Measurements from ENCODE around the gene TRIM26. TPM values are rescaled to one million over a fixed set of nuclear protein-coding genes. Genes with fewer than 3 reads are reported as not detected.
A peak's percentile ranks its signal among the peaks of the same experiment; 100 is the strongest.

The TRIM26 gene
- total RNA-seq, 6 donors from 2014 or later: 38.4 to 67.1 (median 53.8) TPM

GRCh38 chr6:30216096-30216495 is 2.9 kb upstream of the TRIM26 start:
- no peaks in the 10 kb centered on the region for H3K9me3 ChIP-seq
- ATAC-seq (ENCODE audit: low FRiP score in 2 of 2) (no peak), DNase-seq (no peak)
- no peak overlapping the region for H3K4me3 ChIP-seq
- H3K27ac ChIP-seq: no peak overlapping the region
- TF ChIP-seq POLR2AphosphoS5 (IDR thresholded peaks at IDR 0.05) (no peak), CTCF (IDR thresholded peaks at IDR 0.05) (no peak), POLR2A (IDR thresholded peaks at IDR 0.05) (no peak), EP300 (IDR thresholded peaks at IDR 0.05) (no peak)
- no peaks in the 10 kb centered on the region for H3K36me3 ChIP-seq
- H3K27me3 ChIP-seq: no peaks in the 10 kb centered on the region
- H3K4me1 ChIP-seq: peaks cover 17 to 34% (median 21%) of the 10 kb centered on the region in 4 donors
- 78 to 80% methylated on average over 3 of the region's 3 CpGs for WGBS, 2 donors

GRCh38 chr6:30214657-30214982 is 1.4 kb upstream of the TRIM26 start:
- Histone ChIP-seq H3K36me3 (no peaks in the 10 kb centered on the region), H3K27ac (peak overlapping the region; percentile 93 to 99 (median 96)), H3K27me3 (no peaks in the 10 kb centered on the region), H3K4me1 (peaks cover 31 to 48% (median 33%) of the 10 kb centered on the region in 4 donors), H3K9me3 (no peaks in the 10 kb centered on the region), H3K4me3 (peak overlapping the region in 3 of 4 donors; percentile 72 to 97 (median 79))
- WGBS, 2 donors: 65% methylated on average over 14 of the region's 14 CpGs
- DNase-seq: no peak
- no peak for ATAC-seq (ENCODE audit: low FRiP score in 2 of 2)
- no peak for TF ChIP-seq EP300 (IDR thresholded peaks at IDR 0.05)
- no peak for TF ChIP-seq POLR2AphosphoS5 (IDR thresholded peaks at IDR 0.05)
- TF ChIP-seq POLR2A (IDR thresholded peaks at IDR 0.05): no peak
- no peak for TF ChIP-seq CTCF (IDR thresholded peaks at IDR 0.05)

- peak; percentile 92 to 97 for DNase-seq
- ATAC-seq (ENCODE audit: low FRiP score in 2 of 2): peak; percentile 95 to 96
- Histone ChIP-seq H3K36me3 (no peaks in the 10 kb centered on the region), H3K4me1 (peaks cover 31 to 48% (median 33%) of the 10 kb centered on the region in 4 donors), H3K4me3 (peak overlapping the region; percentile 61 to 97 (median 76)), H3K9me3 (no peaks in the 10 kb centered on the region), H3K27me3 (no peaks in the 10 kb centered on the region), H3K27ac (peak overlapping the region; percentile 93 to 99 (median 96))
- TF ChIP-seq POLR2A (IDR thresholded peaks at IDR 0.05) (peak in 3 of 4 donors; percentile 16 to 84 (median 58)), POLR2AphosphoS5 (IDR thresholded peaks at IDR 0.05) (peak; percentile 92 to 93), CTCF (IDR thresholded peaks at IDR 0.05) (peak in 1 of 6 experiments; percentile 31), EP300 (IDR thresholded peaks at IDR 0.05) (peak in 1 of 4 donors; percentile 42)
- 0 to 3% methylated on average over 7 to 45 of the region's 45 CpGs for WGBS, 2 donors
Measured at GRCh38 chr6:30213957-30214656, 901 bp upstream of the TRIM26 start.

- no peak for TF ChIP-seq POLR2AphosphoS5 (IDR thresholded peaks at IDR 0.05)
- TF ChIP-seq EP300 (IDR thresholded peaks at IDR 0.05): no peak
- TF ChIP-seq POLR2A (IDR thresholded peaks at IDR 0.05): no peak
- no peak for TF ChIP-seq CTCF (IDR thresholded peaks at IDR 0.05)
- no peak for DNase-seq
Measured at GRCh38 chr6:30213667-30213956, 406 bp upstream of the TRIM26 start.

GRCh38 chr6:30211899-30212298 is 1.3 kb downstream of the TRIM26 start:
- TF ChIP-seq CTCF (IDR thresholded peaks at IDR 0.05): no peak
- no peak for TF ChIP-seq POLR2A (IDR thresholded peaks at IDR 0.05)
- no peak for TF ChIP-seq POLR2AphosphoS5 (IDR thresholded peaks at IDR 0.05)
- no peak for TF ChIP-seq EP300 (IDR thresholded peaks at IDR 0.05)
- 28 to 31% methylated on average over 3 of the region's 3 CpGs for WGBS, 2 donors
- Histone ChIP-seq H3K36me3 (no peaks in the 10 kb centered on the region), H3K4me1 (peaks cover 48 to 69% (median 55%) of the 10 kb centered on the region in 4 donors), H3K4me3 (peak overlapping the region in 3 of 4 donors; percentile 72 to 97 (median 79)), H3K9me3 (no peaks in the 10 kb centered on the region), H3K27ac (peak overlapping the region in 2 of 4 donors; percentile 36 to 99), H3K27me3 (no peaks in the 10 kb centered on the region)
- ATAC-seq (ENCODE audit: low FRiP score in 2 of 2) (no peak), DNase-seq (no peak)

More at GRCh38 chr6:30213667-30213956, 406 bp upstream of the TRIM26 start:
- no peak for ATAC-seq (ENCODE audit: low FRiP score in 2 of 2)
- no peaks in the 10 kb centered on the region for H3K36me3 ChIP-seq
- H3K4me3 ChIP-seq: peak overlapping the region; percentile 61 to 97 (median 76)
- no peaks in the 10 kb centered on the region for H3K27me3 ChIP-seq
- WGBS, 2 donors: 0% methylated on average over 10 to 12 of the region's 12 CpGs
- peak overlapping the region; percentile 93 to 99 (median 96) for H3K27ac ChIP-seq
- no peaks in the 10 kb centered on the region for H3K9me3 ChIP-seq
- peaks cover 33 to 52% (median 38%) of the 10 kb centered on the region in 4 donors for H3K4me1 ChIP-seq

All from upper lobe of left lung (tissue), 6 donors.